NT2/D1 (cell line): ENCODE results near the gene OLIG1.

Source experiments
- SUZ12 ChIP-seq: IDR thresholded peaks from 2 replicates; pipeline ENCODE4 v1.6.1; 2011; ENCODE audit not compliant: insufficient read length, insufficient read depth; ENCODE audit errors: extremely low read depth
- YY1 ChIP-seq: IDR thresholded peaks from 2 replicates; pipeline ENCODE4 v1.6.1; 2011; ENCODE audit not compliant: insufficient read length, insufficient read depth

- TF ChIP-seq SUZ12 = no peak
- no peak for TF ChIP-seq YY1
Measured at GRCh38 chr21:33111577-33111976, 41.6 kb downstream of the OLIG1 start.
